ENCODE results near the gene CLEC20A.

The CLEC20A gene

GRCh38 chr1:178537382-178538090, 40.8 kb upstream of the CLEC20A start:
- H3K9me3 ChIP-seq, result no peaks in the 10 kb centered on the region
- peaks cover 0 to 5% of the 10 kb centered on the region in 2 donors for H3K27me3 ChIP-seq
- no peak overlapping the region for H3K4me3 ChIP-seq
- DNase-seq, result peak in 1 of 2 donors; percentile 50
- H3K4me1 ChIP-seq, result peaks cover 0 to 9% (median 4%) of the 10 kb centered on the region in 4 donors
- no peak overlapping the region for H3K27ac ChIP-seq
- no peaks in the 10 kb centered on the region for H3K36me3 ChIP-seq
- intact Hi-C loops (cut with DNase I; ENCODE audit: low total_unique reads), result no loop called here
- TF ChIP-seq CTCF (IDR thresholded peaks at IDR 0.05), result no peak

GRCh38 chr1:178536844-178537371, 40.1 kb upstream of the CLEC20A start:
- no peak for TF ChIP-seq CTCF (IDR thresholded peaks at IDR 0.05)
- Histone ChIP-seq H3K9me3 (no peaks in the 10 kb centered on the region), H3K4me3 (no peak overlapping the region), H3K4me1 (peaks cover 0 to 12% (median 7%) of the 10 kb centered on the region in 4 donors), H3K36me3 (no peaks in the 10 kb centered on the region), H3K27me3 (peaks cover 0 to 6% of the 10 kb centered on the region in 2 donors), H3K27ac (no peak overlapping the region)
- DNase-seq, result peak in 1 of 2 donors; percentile 56
- intact Hi-C loops (cut with DNase I; ENCODE audit: low total_unique reads), result no loop called here

GRCh38 chr1:178536329-178536728, 39.6 kb upstream of the CLEC20A start:
- no peak for TF ChIP-seq CTCF (IDR thresholded peaks at IDR 0.05)
- peaks cover 0 to 7% (median 4%) of the 10 kb centered on the region in 4 donors for H3K4me1 ChIP-seq
- peak in 1 of 2 donors; percentile 17 for DNase-seq
- no peaks in the 10 kb centered on the region for H3K36me3 ChIP-seq
- H3K27ac ChIP-seq, result no peak overlapping the region
- H3K27me3 ChIP-seq, result peaks cover 0 to 9% of the 10 kb centered on the region in 2 donors
- no peaks in the 10 kb centered on the region for H3K9me3 ChIP-seq
- intact Hi-C loops (cut with DNase I; ENCODE audit: low total_unique reads), result no loop called here
- no peak overlapping the region for H3K4me3 ChIP-seq

GRCh38 chr1:178534137-178534868, 37.5 kb upstream of the CLEC20A start:
- Histone ChIP-seq H3K4me1 (peaks cover 0 to 7% (median 4%) of the 10 kb centered on the region in 4 donors), H3K27me3 (peaks cover 0 to 9% of the 10 kb centered on the region in 2 donors)
- intact Hi-C loops (cut with DNase I; ENCODE audit: low total_unique reads), result no loop called here

More at GRCh38 chr1:178534137-178534868, 37.5 kb upstream of the CLEC20A start:
- no peak for TF ChIP-seq CTCF (IDR thresholded peaks at IDR 0.05)
- Histone ChIP-seq H3K27ac (no peak overlapping the region), H3K4me3 (no peak overlapping the region), H3K9me3 (no peaks in the 10 kb centered on the region), H3K36me3 (no peaks in the 10 kb centered on the region)
- DNase-seq, result peak in 1 of 2 donors; percentile 33

Measured in tibial artery (tissue), 4 donors.